ENCODE measurements around the gene RELN. TPM values are rescaled to one million over a fixed set of nuclear protein-coding genes. Genes with fewer than 3 reads are reported as not detected.

The RELN gene
- total and polyA plus RNA-seq, 8 donors, result 3.6 to 20.1 (median 15.3) TPM

- DNase-seq, result peak in 2 of 4 donors; percentile 6 to 46
- H3K9me3 ChIP-seq, result no peaks in the 10 kb centered on the region
- intact Hi-C loops (cut with DNase I), result no loop called here
- no peaks in the 10 kb centered on the region for H3K27me3 ChIP-seq
- TF ChIP-seq CTCF (IDR thresholded peaks at IDR 0.05), result no peak
- H3K36me3 ChIP-seq, result no peaks in the 10 kb centered on the region
- H3K4me1 ChIP-seq, result no peaks in the 10 kb centered on the region
- ATAC-seq, result peak; percentile 33
- no peak overlapping the region for H3K27ac ChIP-seq
- H3K4me3 ChIP-seq, result no peak overlapping the region
Measured at GRCh38 chr7:103474956-103475355, 514.5 kb downstream of the RELN start.

GRCh38 chr7:103469095-103469948 is 520.1 kb downstream of the RELN start:
- no peaks in the 10 kb centered on the region for H3K36me3 ChIP-seq
- intact Hi-C loops (cut with DNase I), result no loop called here
- ATAC-seq, result no peak
- no peaks in the 10 kb centered on the region for H3K27me3 ChIP-seq
- TF ChIP-seq CTCF (IDR thresholded peaks at IDR 0.05), result no peak
- H3K4me1 ChIP-seq, result no peaks in the 10 kb centered on the region
- no peaks in the 10 kb centered on the region for H3K9me3 ChIP-seq
- DNase-seq, result no peak
- H3K4me3 ChIP-seq, result no peak overlapping the region
- no peak overlapping the region for H3K27ac ChIP-seq

- no peak for DNase-seq
- Histone ChIP-seq H3K27me3 (peaks cover 0 to 7% of the 10 kb centered on the region in 2 donors), H3K9me3 (no peaks in the 10 kb centered on the region), H3K36me3 (no peaks in the 10 kb centered on the region), H3K4me1 (no peaks in the 10 kb centered on the region), H3K4me3 (no peak overlapping the region), H3K27ac (no peak overlapping the region)
- TF ChIP-seq CTCF (IDR thresholded peaks at IDR 0.05), result no peak
- intact Hi-C loops (cut with DNase I), result no loop called here
- no peak for ATAC-seq
Measured at GRCh38 chr7:103466814-103467213, 522.6 kb downstream of the RELN start.

- DNase-seq (no peak), ATAC-seq (no peak)
- intact Hi-C loops (cut with DNase I), result no loop called here
- no peak for TF ChIP-seq CTCF (IDR thresholded peaks at IDR 0.05)
- no peaks in the 10 kb centered on the region for H3K36me3 ChIP-seq
- no peak overlapping the region for H3K27ac ChIP-seq
- H3K4me3 ChIP-seq, result no peak overlapping the region
- H3K9me3 ChIP-seq, result no peaks in the 10 kb centered on the region
- no peaks in the 10 kb centered on the region for H3K4me1 ChIP-seq
- peaks cover 0 to 7% of the 10 kb centered on the region in 2 donors for H3K27me3 ChIP-seq
Measured at GRCh38 chr7:103462358-103462757, 527.1 kb downstream of the RELN start.

GRCh38 chr7:103447073-103447960 is 542.1 kb downstream of the RELN start:
- H3K4me3 ChIP-seq, result no peak overlapping the region
- H3K4me1 ChIP-seq, result peaks cover 0 to 14% of the 10 kb centered on the region in 2 donors
- H3K36me3 ChIP-seq, result no peaks in the 10 kb centered on the region
- ATAC-seq (peak; percentile 87), DNase-seq (peak in 2 of 4 donors; percentile 36 to 39)
- peak; percentile 29 for TF ChIP-seq CTCF (IDR thresholded peaks at IDR 0.05)
- intact Hi-C loops (cut with DNase I), result no loop called here
- no peak overlapping the region for H3K27ac ChIP-seq
- H3K27me3 ChIP-seq, result peaks cover 40 to 62% of the 10 kb centered on the region in 2 donors
- H3K9me3 ChIP-seq, result no peaks in the 10 kb centered on the region

Data from left lung (tissue), 10 donors.